DOHH2 (cell line): ENCODE data around the gene LRRC1.
"Not testable (repeated sequence)": the region's sequence is repeated elsewhere in the genome, so short reads cannot be mapped to it uniquely, and the experiment has no call there.

Experiments used
- H3F3A ChIP-seq: fragments of 200-600 bp; sonication (generic), shearing (Covaris generic); 2 replicates; pipeline ENCODE4 v1.6.0; 2016; ENCODE audit warnings: antibody characterized with exemption, mild to moderate bottlenecking; ENCODE audit not compliant: control insufficient read depth, insufficient read depth
- H3K27ac ChIP-seq: fragments of 200-600 bp; sonication (generic); 2 replicates; pipeline ENCODE4 v1.5.1; 2014; ENCODE audit warnings: low read depth, mild to moderate bottlenecking, low read length, moderate library complexity
- H3K27me3 ChIP-seq: fragments of 200-600 bp; sonication (generic); 2 replicates; pipeline ENCODE4 v1.6.1; 2014; ENCODE audit warnings: mild to moderate bottlenecking, low read length, mixed read lengths; ENCODE audit not compliant: control insufficient read depth
- H3K36me3 ChIP-seq: fragments of 200-600 bp; sonication (generic); 2 replicates; pipeline ENCODE4 v1.6.1; 2014; ENCODE audit warnings: mild to moderate bottlenecking, low read length, moderate library complexity, mixed read lengths; ENCODE audit not compliant: control insufficient read depth
- H3K4me1 ChIP-seq: fragments of 200-600 bp; sonication (generic); 2 replicates; pipeline ENCODE4 v1.6.1; 2014; ENCODE audit warnings: mild to moderate bottlenecking, low read length, mixed read lengths; ENCODE audit not compliant: control insufficient read depth
- H3K4me2 ChIP-seq: fragments of 200-600 bp; sonication (generic); 2 replicates; pipeline ENCODE4 v1.6.0; 2014; ENCODE audit warnings: mild to moderate bottlenecking, low read length, moderate library complexity
- H3K4me3 ChIP-seq: fragments of 200-600 bp; sonication (generic); 2 replicates; pipeline ENCODE4 v1.5.1; 2014; ENCODE audit warnings: mild to moderate bottlenecking, low read length, mixed read lengths
- H3K79me2 ChIP-seq: fragments of 200-600 bp; sonication (generic); 2 replicates; pipeline ENCODE4 v1.6.1; 2014; ENCODE audit warnings: mild to moderate bottlenecking, low read length, mixed read lengths; ENCODE audit not compliant: control insufficient read depth
- H3K9me2 ChIP-seq: fragments of 200-600 bp; sonication (generic); replicated peaks from 2 replicates; pipeline ENCODE4 v1.6.1; 2014; ENCODE audit warnings: mild to moderate bottlenecking, low read length, mixed read lengths; ENCODE audit not compliant: control insufficient read depth
- H3K9me3 ChIP-seq: fragments of 200-600 bp; sonication (generic); 2 replicates; pipeline ENCODE4 v1.6.1; 2014; ENCODE audit warnings: antibody characterized with exemption, low read length, mixed read lengths; ENCODE audit not compliant: control insufficient read depth, insufficient read depth
- H4K20me1 ChIP-seq: fragments of 200-600 bp; sonication (generic); 2 replicates; pipeline ENCODE4 v1.6.0; 2014; ENCODE audit warnings: low read depth, mild to moderate bottlenecking, antibody characterized with exemption, low read length, moderate library complexity; ENCODE audit not compliant: control insufficient read depth, insufficient read depth
- CTCF ChIP-seq: fragments of 200-600 bp; sonication (generic); IDR thresholded peaks from one replicate; pipeline ENCODE4 v1.5.1; 2014; ENCODE audit warnings: antibody characterized with exemption, mild to moderate bottlenecking, low read depth, low read length; ENCODE audit not compliant: poor library complexity, severe bottlenecking
- EZH2phosphoT487 ChIP-seq: fragments of 200-600 bp; sonication (generic); IDR thresholded peaks from 2 replicates; pipeline ENCODE4 v1.6.1; 2017; ENCODE audit warnings: borderline replicate concordance, mild to moderate bottlenecking, antibody characterized with exemption, low read length, moderate library complexity, mixed read lengths

LRRC1 gene

GRCh38 chr6:53802582-53802981, 7.8 kb downstream of the LRRC1 start:
- no peak overlapping the region for H3K27ac ChIP-seq
- TF ChIP-seq CTCF (no peak), EZH2phosphoT487 (no peak)
- no peak overlapping the region for H3K4me3 ChIP-seq
- no peaks in the 10 kb centered on the region for H3K36me3 ChIP-seq
- no peaks in the 10 kb centered on the region for H3K9me3 ChIP-seq
- H3K4me2 ChIP-seq = no peak overlapping the region
- peaks cover 2% of the 10 kb centered on the region for H3K4me1 ChIP-seq
- H3K9me2 ChIP-seq = no peaks in the 10 kb centered on the region
- no peaks in the 10 kb centered on the region for H3F3A ChIP-seq
- no peaks in the 10 kb centered on the region for H4K20me1 ChIP-seq
- H3K79me2 ChIP-seq = peaks cover 10% of the 10 kb centered on the region; the same call in 1 of the 2 replicates
- no peaks in the 10 kb centered on the region for H3K27me3 ChIP-seq

GRCh38 chr6:53803081-53803860, 8.5 kb downstream of the LRRC1 start:
- Histone ChIP-seq H3F3A (no peaks in the 10 kb centered on the region), H3K79me2 (peaks cover 10% of the 10 kb centered on the region; the same call in 1 of the 2 replicates), H3K36me3 (no peaks in the 10 kb centered on the region), H3K4me3 (no peak overlapping the region), H3K27ac (no peak overlapping the region), H3K4me1 (peaks cover 8% of the 10 kb centered on the region), H4K20me1 (no peaks in the 10 kb centered on the region), H3K27me3 (no peaks in the 10 kb centered on the region), H3K4me2 (no peak overlapping the region), H3K9me2 (no peaks in the 10 kb centered on the region), H3K9me3 (no peaks in the 10 kb centered on the region)
- TF ChIP-seq EZH2phosphoT487 = no peak
- TF ChIP-seq CTCF = no peak

GRCh38 chr6:53805016-53805415, 10.2 kb downstream of the LRRC1 start:
- Histone ChIP-seq H3K9me3 (no peaks in the 10 kb centered on the region), H3K4me1 (peaks cover 8% of the 10 kb centered on the region), H3K79me2 (peaks cover 8% of the 10 kb centered on the region; the same call in 1 of the 2 replicates), H4K20me1 (no peaks in the 10 kb centered on the region), H3K4me2 (no peak overlapping the region), H3K36me3 (no peaks in the 10 kb centered on the region), H3K9me2 (no peaks in the 10 kb centered on the region), H3K27ac (no peak overlapping the region), H3K4me3 (no peak overlapping the region), H3K27me3 (no peaks in the 10 kb centered on the region), H3F3A (no peaks in the 10 kb centered on the region)
- TF ChIP-seq EZH2phosphoT487 = no peak

- no peak overlapping the region for H3K4me2 ChIP-seq
- no peaks in the 10 kb centered on the region for H3K36me3 ChIP-seq
- H4K20me1 ChIP-seq = no peaks in the 10 kb centered on the region
- H3K4me1 ChIP-seq = peaks cover 8% of the 10 kb centered on the region
- no peaks in the 10 kb centered on the region for H3K9me2 ChIP-seq
- H3K27ac ChIP-seq = no peak overlapping the region
- H3F3A ChIP-seq = no peaks in the 10 kb centered on the region
- peaks cover 8% of the 10 kb centered on the region; the same call in 1 of the 2 replicates for H3K79me2 ChIP-seq
- no peak overlapping the region for H3K4me3 ChIP-seq
- no peaks in the 10 kb centered on the region for H3K9me3 ChIP-seq
- H3K27me3 ChIP-seq = no peaks in the 10 kb centered on the region
- TF ChIP-seq EZH2phosphoT487 = no peak
- no peak for TF ChIP-seq CTCF
Observed at GRCh38 chr6:53805725-53806124, 10.9 kb downstream of the LRRC1 start.

DNA sequence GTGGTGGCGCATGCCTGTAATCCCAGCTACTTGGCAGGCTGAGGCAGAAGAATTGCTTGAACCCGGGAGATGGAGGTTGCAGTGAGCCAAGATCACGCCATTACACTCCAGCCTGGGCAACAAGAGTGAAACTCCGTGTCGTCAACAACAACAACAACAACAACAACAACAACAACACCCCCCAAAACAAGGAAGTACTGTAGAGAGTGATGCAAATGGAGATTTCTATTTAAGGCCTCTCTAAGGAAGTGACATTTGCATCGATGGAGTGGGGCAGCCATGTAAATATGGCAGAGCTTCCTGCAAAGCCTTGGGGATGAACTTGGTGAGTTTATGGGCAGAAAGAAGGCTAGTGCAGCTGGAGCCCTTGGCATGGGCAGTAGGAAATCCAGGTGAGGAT, 12.8 kb downstream of the LRRC1 start:
- not testable (repeated sequence) for H3K4me2 ChIP-seq, H3K27ac ChIP-seq, H3K79me2 ChIP-seq, H3K9me2 ChIP-seq, H3K4me1 ChIP-seq, H3K4me3 ChIP-seq, H4K20me1 ChIP-seq, H3K9me3 ChIP-seq, H3K27me3 ChIP-seq, H3K36me3 ChIP-seq, H3F3A ChIP-seq
